B cell (primary cell): ENCODE data around the gene IMMP2L. TPM values are rescaled to one million over a fixed set of nuclear protein-coding genes. Genes with fewer than 3 reads are reported as not detected.

Experiments used
- ATAC-seq: fragments of 200-7000 bp; cut with Tn5 transposase; one replicate; pipeline ENCODE4 v1.10.0; 2021; ENCODE audit warnings: low read depth, mild to moderate bottlenecking, moderate number of reproducible peaks, moderate library complexity
- CTCF ChIA-PET: fragments of 350-600 bp; sonication (Branson Sonifier 250); formaldehyde crosslinking; loops from one replicate; lab custom pipeline; 2021; ENCODE audit warnings: antibody characterized with exemption, inconsistent platforms; lab: Charles Lee
- POLR2A ChIA-PET: fragments of 350-600 bp; sonication (Branson Sonifier 250); formaldehyde crosslinking; loops from one replicate; lab custom pipeline; 2021; ENCODE audit warnings: antibody characterized with exemption; lab: Charles Lee
- DNase-seq: peaks from one replicate; pipeline ENCODE4 v3.0.0; 2013
- H2AFZ ChIP-seq: 2 replicates; pipeline ENCODE4 v1.6.1; 2012; ENCODE audit warnings: mild to moderate bottlenecking, low read depth, low read length; ENCODE audit not compliant: insufficient read depth, poor library complexity, severe bottlenecking
- H3K27ac ChIP-seq, 2 donors: 1 replicate in 1 of 2; 2 replicates in 1 of 2; pipeline ENCODE4 v1.5.1; 2012 to 2013; ENCODE audit warnings: low read length in 2 of 2, mild to moderate bottlenecking in 2 of 2, moderate library complexity in 1 of 2
- H3K27me3 ChIP-seq, 4 experiments: fragments of 200-600 bp in 1 of 4; sonication (generic) in 1 of 4; replicated peaks in 1 of 4; 1 replicate in 2 of 4; 2 replicates in 2 of 4; pipeline versions ENCODE4 v1.6.1 to v1.7.0; 2013 to 2016; ENCODE audit warnings: low read length in 3 of 4, mild to moderate bottlenecking in 2 of 4, mixed read lengths in 1 of 4, moderate library complexity in 1 of 4; ENCODE audit not compliant: insufficient read depth in 4 of 4, control insufficient read depth in 3 of 4; ENCODE audit errors: control extremely low read depth in 1 of 4
- H3K36me3 ChIP-seq, 2 experiments: replicated peaks in 1 of 2; 1 replicate in 1 of 2; 2 replicates in 1 of 2; pipeline versions ENCODE4 v1.6.1 to v1.7.1; 2013; ENCODE audit warnings: low read length in 1 of 2; ENCODE audit not compliant: insufficient read depth in 2 of 2, control insufficient read depth in 1 of 2; ENCODE audit errors: control extremely low read depth in 1 of 2, extremely low read depth in 1 of 2
- H3K4me1 ChIP-seq, 2 donors: fragments of 200-600 bp in 1 of 2; sonication (generic) in 1 of 2; 1 replicate in 1 of 2; 2 replicates in 1 of 2; pipeline versions ENCODE4 v1.5.1 to v1.6.1; 2013 to 2017; ENCODE audit warnings: low read length in 2 of 2; ENCODE audit not compliant: control insufficient read depth in 2 of 2, insufficient read depth in 2 of 2
- H3K4me2 ChIP-seq: replicated peaks from 2 replicates; pipeline ENCODE3; 2012; ENCODE audit warnings: mild to moderate bottlenecking, low read depth, low read length; ENCODE audit not compliant: poor library complexity, severe bottlenecking
- H3K4me3 ChIP-seq, 5 experiments: fragments of 200-600 bp in 1 of 5; sonication (generic) in 1 of 5; 1 replicate in 3 of 5; 2 replicates in 2 of 5; pipeline versions ENCODE4 v1.5.1 to v1.7.0; 2011 to 2016; ENCODE audit warnings: low read length in 4 of 5, mild to moderate bottlenecking in 4 of 5, low read depth in 2 of 5, control low read depth in 1 of 5, moderate library complexity in 1 of 5; ENCODE audit not compliant: insufficient read depth in 1 of 5; ENCODE audit errors: control extremely low read depth in 1 of 5, extremely low read depth in 1 of 5
- H3K79me2 ChIP-seq: fragments of 200-600 bp; sonication (generic); one replicate; pipeline ENCODE4 v1.6.0; 2016; ENCODE audit warnings: low read length; ENCODE audit not compliant: control insufficient read depth, insufficient read depth
- H3K9ac ChIP-seq: fragments of 200-600 bp; sonication (generic); 2 replicates; pipeline ENCODE4 v1.6.1; 2017; ENCODE audit warnings: mild to moderate bottlenecking, low read length, moderate library complexity
- H3K9me3 ChIP-seq, 3 donors: one replicate each; pipeline versions ENCODE4 v1.6.1 to v1.7.1; 2013; ENCODE audit warnings: low read length in 2 of 3; ENCODE audit not compliant: control insufficient read depth in 2 of 3, insufficient read depth in 1 of 3; ENCODE audit errors: control extremely low read depth in 1 of 3
- H4K20me1 ChIP-seq: 2 replicates; pipeline ENCODE4 v1.6.0; 2012; ENCODE audit warnings: mild to moderate bottlenecking, low read length; ENCODE audit not compliant: insufficient read depth, control insufficient read depth, poor library complexity, severe bottlenecking
- H3K27ac Mint-ChIP-seq: one replicate; pipeline ENCODE4 v1.8.0; 2021; ENCODE audit warnings: mixed read lengths
- H3K27me3 Mint-ChIP-seq: one replicate; pipeline ENCODE4 v1.8.0; 2021; ENCODE audit warnings: mixed read lengths
- H3K4me1 Mint-ChIP-seq: one replicate; pipeline ENCODE4 v1.8.0; 2021; ENCODE audit warnings: mixed read lengths
- H3K4me3 Mint-ChIP-seq: one replicate; pipeline ENCODE4 v1.8.0; 2021; ENCODE audit warnings: mixed read lengths
- H3K9me3 Mint-ChIP-seq: one replicate; pipeline ENCODE4 v1.8.0; 2022; ENCODE audit warnings: mixed read lengths; ENCODE audit not compliant: insufficient read depth
- EZH2 ChIP-seq: IDR thresholded peaks from 2 replicates; pipeline ENCODE4 v1.6.1; 2012; ENCODE audit warnings: borderline replicate concordance, low read depth, mild to moderate bottlenecking, moderate library complexity, low read length; ENCODE audit not compliant: insufficient read depth, poor library complexity, severe bottlenecking
- WGBS: methylation state at CpG from one replicate; pipeline ENCODE4 v1.1.5; 2013; ENCODE audit warnings: missing lambda C conversion rate; ENCODE audit not compliant: insufficient coverage; 5-methylcytosine and 5-hydroxymethylcytosine counted together
- intact Hi-C: fragments of 100-400 bp; cut with micrococcal nuclease; formaldehyde crosslinking; loops from one replicate; pipeline ENCODE4 v1.10.0; 2022
- polyA plus RNA-seq: library from polyadenylated mRNA; depleted of rRNA; stranded (reverse); fragments of >200 nt; gene quantifications from 2 replicates; pipeline ENCODE4 v1.2.3, GENCODE V29; 2012
- total RNA-seq, 2 donors: library from RNA; stranded (reverse); fragments of 120-200 nt in 1 of 2; gene quantifications; 1 replicate in 1 of 2; 2 replicates in 1 of 2; pipeline versions ENCODE4 v1.2.3 to v1.2.4, GENCODE V29; 2013 to 2022
- TF ChIP-seq, protein P1 (sequence below): fragments of 200-600 bp; IDR thresholded peaks from one replicate; pipeline ENCODE4 v1.8.0; 2022; ENCODE audit warnings: antibody characterized with exemption, mild to moderate bottlenecking

IMMP2L gene
- total and polyA plus RNA-seq, 2 donors (not counting 1 experiment from before 2014, with no cell fraction given) = 3.8 to 34.2 TPM

DNA sequence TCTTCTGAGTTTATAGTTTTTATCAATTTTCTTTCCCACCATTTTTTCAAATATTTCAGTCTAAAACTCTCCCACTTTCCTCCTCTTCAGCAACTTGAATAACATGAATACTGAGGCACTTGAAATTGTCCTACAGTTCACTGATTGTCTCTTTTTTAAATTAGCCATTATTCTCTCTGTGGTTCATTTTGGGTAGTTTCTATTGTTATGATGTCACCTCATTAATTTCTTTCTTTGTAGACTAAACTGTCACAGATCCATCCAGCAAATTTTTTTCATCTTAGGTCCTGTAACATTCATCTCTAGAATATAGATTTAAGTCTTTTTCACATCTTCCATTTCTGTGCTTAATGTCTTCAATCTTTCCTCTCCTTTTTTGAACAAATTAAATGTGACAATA, 326.6 kb downstream of the IMMP2L start:
- POLR2A ChIA-PET = no interaction called here
- no peak overlapping the region for H3K4me3 Mint-ChIP-seq

DNA sequence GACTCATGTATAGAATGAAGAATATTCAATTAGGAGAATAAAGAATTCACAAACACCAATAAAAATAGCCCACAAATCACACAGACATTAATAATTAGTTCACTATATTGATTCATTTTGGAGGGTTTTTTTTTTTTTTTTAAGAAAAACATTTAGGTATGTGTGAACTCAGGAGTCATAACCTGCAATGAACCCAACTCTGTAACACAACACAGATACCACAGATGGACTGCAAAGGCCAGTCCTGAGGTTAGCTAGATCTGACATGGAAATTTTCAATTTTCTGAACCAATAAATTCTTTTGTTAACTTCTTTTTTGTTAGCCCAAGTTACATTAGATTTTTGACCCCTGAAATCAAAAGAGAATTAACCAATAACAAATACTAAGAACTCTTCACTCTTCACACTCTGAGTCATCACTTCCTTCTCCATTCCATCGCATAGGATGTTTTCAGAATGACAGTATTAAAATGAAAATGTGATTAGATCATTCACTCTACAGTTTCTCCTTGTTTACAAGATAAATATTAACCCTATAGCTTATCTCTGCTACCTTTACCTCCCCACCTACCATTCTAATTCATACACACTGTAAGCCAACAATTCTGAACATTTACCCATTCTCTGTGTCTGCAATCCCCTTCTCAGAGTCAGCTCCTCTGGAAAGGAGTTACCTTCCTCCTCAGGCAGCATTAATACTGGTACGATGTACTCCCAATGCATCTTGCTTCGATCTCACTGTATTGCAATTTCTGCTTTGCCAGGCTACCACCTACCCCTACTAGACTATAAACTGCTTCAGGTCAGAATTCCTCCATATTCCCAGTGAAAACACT, 329.8 kb downstream of the IMMP2L start:
- POLR2A ChIA-PET = no interaction called here
- Histone ChIP-seq H3K36me3 (no peaks in the 10 kb centered on the region), H3K4me3 (no peak overlapping the region), H3K27me3 (no peaks in the 10 kb centered on the region), H3K79me2 (no peaks in the 10 kb centered on the region), H2AFZ (no peak overlapping the region), H3K4me2 (no peak overlapping the region), H3K27ac (no peak overlapping the region), H3K9ac (no peak overlapping the region), H4K20me1 (no peaks in the 10 kb centered on the region), H3K9me3 (no peaks in the 10 kb centered on the region), H3K4me1 (no peaks in the 10 kb centered on the region)
- Mint-ChIP-seq H3K9me3 (no peaks in the 10 kb centered on the region), H3K27ac (no peak overlapping the region), H3K4me1 (peaks cover 6% of the 10 kb centered on the region), H3K27me3 (no peaks in the 10 kb centered on the region), H3K4me3 (no peak overlapping the region)
- WGBS = 100% methylated on average over 2 of the region's 3 CpGs
- intact Hi-C loops = no loop called here
- no peak for ATAC-seq
- no peak for TF ChIP-seq EZH2
- TF ChIP-seq, protein P1, sequence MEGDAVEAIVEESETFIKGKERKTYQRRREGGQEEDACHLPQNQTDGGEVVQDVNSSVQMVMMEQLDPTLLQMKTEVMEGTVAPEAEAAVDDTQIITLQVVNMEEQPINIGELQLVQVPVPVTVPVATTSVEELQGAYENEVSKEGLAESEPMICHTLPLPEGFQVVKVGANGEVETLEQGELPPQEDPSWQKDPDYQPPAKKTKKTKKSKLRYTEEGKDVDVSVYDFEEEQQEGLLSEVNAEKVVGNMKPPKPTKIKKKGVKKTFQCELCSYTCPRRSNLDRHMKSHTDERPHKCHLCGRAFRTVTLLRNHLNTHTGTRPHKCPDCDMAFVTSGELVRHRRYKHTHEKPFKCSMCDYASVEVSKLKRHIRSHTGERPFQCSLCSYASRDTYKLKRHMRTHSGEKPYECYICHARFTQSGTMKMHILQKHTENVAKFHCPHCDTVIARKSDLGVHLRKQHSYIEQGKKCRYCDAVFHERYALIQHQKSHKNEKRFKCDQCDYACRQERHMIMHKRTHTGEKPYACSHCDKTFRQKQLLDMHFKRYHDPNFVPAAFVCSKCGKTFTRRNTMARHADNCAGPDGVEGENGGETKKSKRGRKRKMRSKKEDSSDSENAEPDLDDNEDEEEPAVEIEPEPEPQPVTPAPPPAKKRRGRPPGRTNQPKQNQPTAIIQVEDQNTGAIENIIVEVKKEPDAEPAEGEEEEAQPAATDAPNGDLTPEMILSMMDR = no peak
- CTCF ChIA-PET = interaction anchor here (0.7 kb wide), 1 partner anchor 10 kb away, joined by 4 read pairs; no protein-coding TSS in a partner anchor
- DNase-seq = no peak

More for the DNA sequence above, 326.6 kb downstream of the IMMP2L start:
- no peaks in the 10 kb centered on the region for H3K79me2 ChIP-seq
- intact Hi-C loops = no loop called here
- Mint-ChIP-seq H3K4me1 (peaks cover 21% of the 10 kb centered on the region), H3K27me3 (no peaks in the 10 kb centered on the region), H3K27ac (no peak overlapping the region), H3K9me3 (no peaks in the 10 kb centered on the region)
- no peak for TF ChIP-seq EZH2
- TF ChIP-seq, protein P1 = no peak
- CTCF ChIA-PET = no interaction called here
- no peak overlapping the region for H3K9ac ChIP-seq
- no peaks in the 10 kb centered on the region for H3K4me1 ChIP-seq
- ATAC-seq (no peak), DNase-seq (no peak)
- no peaks in the 10 kb centered on the region for H3K36me3 ChIP-seq
- H2AFZ ChIP-seq = no peak overlapping the region
- H3K9me3 ChIP-seq = no peaks in the 10 kb centered on the region
- no peaks in the 10 kb centered on the region for H4K20me1 ChIP-seq
- H3K4me2 ChIP-seq = no peak overlapping the region
- no peak overlapping the region for H3K27ac ChIP-seq
- no peak overlapping the region for H3K4me3 ChIP-seq
- no peaks in the 10 kb centered on the region for H3K27me3 ChIP-seq
